Duodenal mucosa (tissue), 2 donors: Measurements from ENCODE around the gene HIGD1B.

Source experiments
- H3K27ac ChIP-seq: one replicate; pipeline ENCODE4 v1.7.0; 2013; ENCODE audit warnings: low read depth, low read length
- H3K27me3 ChIP-seq, 2 donors: one replicate each; pipeline ENCODE4 v1.7.0; 2013; ENCODE audit warnings: low read length in 2 of 2, control low read depth in 1 of 2; ENCODE audit not compliant: insufficient read depth in 2 of 2, control insufficient read depth in 1 of 2
- H3K36me3 ChIP-seq, 2 donors: one replicate each; pipeline ENCODE4 v1.7.0; 2013; ENCODE audit warnings: low read length in 2 of 2, control low read depth in 1 of 2; ENCODE audit not compliant: insufficient read depth in 2 of 2, control insufficient read depth in 1 of 2
- H3K4me1 ChIP-seq, 2 donors: one replicate each; pipeline ENCODE4 v1.7.0; 2013; ENCODE audit warnings: low read length in 2 of 2, control low read depth in 1 of 2; ENCODE audit not compliant: insufficient read depth in 2 of 2, control insufficient read depth in 1 of 2
- H3K4me3 ChIP-seq, 2 donors: one replicate each; pipeline ENCODE4 v1.7.0; 2013; ENCODE audit warnings: low read length in 2 of 2, low read depth in 1 of 2
- H3K9ac ChIP-seq, 2 donors: one replicate each; pipeline ENCODE4 v1.7.0; 2013; ENCODE audit warnings: low read length in 2 of 2, low read depth in 1 of 2
- H3K9me3 ChIP-seq, 2 donors: one replicate each; pipeline ENCODE4 v1.7.0; 2013; ENCODE audit warnings: low read length in 2 of 2, control low read depth in 1 of 2; ENCODE audit not compliant: control insufficient read depth in 1 of 2

HIGD1B gene

GRCh38 chr17:44875761-44876160 is 28.1 kb downstream of the HIGD1B start:
- Histone ChIP-seq H3K9ac (no peak overlapping the region), H3K4me1 (no peaks in the 10 kb centered on the region), H3K27me3 (no peaks in the 10 kb centered on the region), H3K9me3 (no peaks in the 10 kb centered on the region), H3K27ac (no peak overlapping the region), H3K36me3 (peaks cover 57 to 79% of the 10 kb centered on the region in 2 donors), H3K4me3 (no peak overlapping the region)

GRCh38 chr17:44877121-44877520 is 29.4 kb downstream of the HIGD1B start:
- Histone ChIP-seq H3K36me3 (peaks cover 49 to 85% of the 10 kb centered on the region in 2 donors), H3K4me1 (no peaks in the 10 kb centered on the region), H3K9me3 (no peaks in the 10 kb centered on the region), H3K27ac (no peak overlapping the region), H3K9ac (no peak overlapping the region), H3K4me3 (no peak overlapping the region), H3K27me3 (no peaks in the 10 kb centered on the region)

- H3K27me3 ChIP-seq, result no peaks in the 10 kb centered on the region
- no peaks in the 10 kb centered on the region for H3K4me1 ChIP-seq
- H3K9me3 ChIP-seq, result no peaks in the 10 kb centered on the region
- no peak overlapping the region for H3K27ac ChIP-seq
- no peak overlapping the region for H3K9ac ChIP-seq
- peaks cover 48 to 87% of the 10 kb centered on the region in 2 donors for H3K36me3 ChIP-seq
- no peak overlapping the region for H3K4me3 ChIP-seq
Observed at GRCh38 chr17:44878627-44879221, 31.0 kb downstream of the HIGD1B start.

GRCh38 chr17:44879376-44879775 is 31.7 kb downstream of the HIGD1B start:
- H3K36me3 ChIP-seq, result peaks cover 45 to 85% of the 10 kb centered on the region in 2 donors
- no peak overlapping the region for H3K9ac ChIP-seq
- no peaks in the 10 kb centered on the region for H3K27me3 ChIP-seq
- no peak overlapping the region for H3K4me3 ChIP-seq
- H3K4me1 ChIP-seq, result no peaks in the 10 kb centered on the region
- H3K9me3 ChIP-seq, result no peaks in the 10 kb centered on the region
- no peak overlapping the region for H3K27ac ChIP-seq

- no peaks in the 10 kb centered on the region for H3K27me3 ChIP-seq
- no peak overlapping the region for H3K4me3 ChIP-seq
- no peak overlapping the region for H3K9ac ChIP-seq
- no peak overlapping the region for H3K27ac ChIP-seq
- no peaks in the 10 kb centered on the region for H3K4me1 ChIP-seq
- H3K36me3 ChIP-seq, result peaks cover 43 to 85% of the 10 kb centered on the region in 2 donors
- H3K9me3 ChIP-seq, result no peaks in the 10 kb centered on the region
Observed at GRCh38 chr17:44880062-44880461, 32.4 kb downstream of the HIGD1B start.

GRCh38 chr17:44881145-44881544 is 33.5 kb downstream of the HIGD1B start:
- Histone ChIP-seq H3K4me1 (no peaks in the 10 kb centered on the region), H3K9ac (no peak overlapping the region), H3K27ac (no peak overlapping the region), H3K36me3 (peaks cover 39 to 86% of the 10 kb centered on the region in 2 donors), H3K4me3 (no peak overlapping the region), H3K27me3 (no peaks in the 10 kb centered on the region), H3K9me3 (no peaks in the 10 kb centered on the region)

GRCh38 chr17:44884941-44885340 is 37.3 kb downstream of the HIGD1B start:
- Histone ChIP-seq H3K4me1 (peaks cover 0 to 6% of the 10 kb centered on the region in 2 donors), H3K36me3 (peaks cover 28 to 67% of the 10 kb centered on the region in 2 donors), H3K27ac (no peak overlapping the region), H3K9ac (no peak overlapping the region), H3K4me3 (no peak overlapping the region), H3K27me3 (no peaks in the 10 kb centered on the region), H3K9me3 (no peaks in the 10 kb centered on the region)

- Histone ChIP-seq H3K27ac (no peak overlapping the region), H3K36me3 (peaks cover 24 to 62% of the 10 kb centered on the region in 2 donors), H3K9ac (no peak overlapping the region), H3K4me1 (peaks cover 0 to 6% of the 10 kb centered on the region in 2 donors), H3K9me3 (no peaks in the 10 kb centered on the region), H3K27me3 (no peaks in the 10 kb centered on the region), H3K4me3 (no peak overlapping the region)
Observed at GRCh38 chr17:44887016-44887415, 39.3 kb downstream of the HIGD1B start.

- Histone ChIP-seq H3K9me3 (no peaks in the 10 kb centered on the region), H3K27me3 (no peaks in the 10 kb centered on the region), H3K4me1 (peaks cover 0 to 6% of the 10 kb centered on the region in 2 donors), H3K9ac (no peak overlapping the region), H3K36me3 (peaks cover 22 to 60% of the 10 kb centered on the region in 2 donors), H3K27ac (no peak overlapping the region), H3K4me3 (no peak overlapping the region)
Observed at GRCh38 chr17:44887971-44888954, 40.6 kb downstream of the HIGD1B start.

- Histone ChIP-seq H3K27me3 (no peaks in the 10 kb centered on the region), H3K9me3 (no peaks in the 10 kb centered on the region), H3K4me1 (peaks cover 0 to 6% of the 10 kb centered on the region in 2 donors), H3K9ac (no peak overlapping the region), H3K4me3 (no peak overlapping the region), H3K27ac (no peak overlapping the region), H3K36me3 (peaks cover 16 to 57% of the 10 kb centered on the region in 2 donors)
Observed at GRCh38 chr17:44889003-44889402, 41.3 kb downstream of the HIGD1B start.
